Right lung (tissue), 5 donors: ENCODE measurements around the gene CCDC54. TPM values are rescaled to one million over a fixed set of nuclear protein-coding genes. Genes with fewer than 3 reads are reported as not detected.

Experiments used
- polyA plus RNA-seq, 5 donors: library from polyadenylated mRNA; unstranded; fragments of 120-200 nt; gene quantifications; one replicate each; pipeline versions ENCODE4 v1.2.1 to v1.2.3, GENCODE V29; 2013; ENCODE audit warnings: inconsistent platforms in 1 of 5, low replicate concordance in 1 of 5; ENCODE audit not compliant: insufficient read length in 5 of 5, insufficient read depth in 1 of 5

CCDC54 gene
- polyA plus RNA-seq, 5 donors: 0.08 to 0.21 (median 0.15) TPM

Other genes with a start within 250 kb of the CCDC54 start
- 10 to 100 TPM; 29.6 to 59.9 (median 58.1) TPM for gene BBX, start 145.5 kb downstream of the CCDC54 start, polyA plus RNA-seq